ENCODE measurements around the gene MED29.
A peak's percentile ranks its signal among the peaks of the same experiment; 100 is the strongest.

- no peak for TF ChIP-seq NFE2L2 (IDR thresholded peaks at IDR 0.05; ENCODE audit: low read depth, low read length)
- TF ChIP-seq POLR2A (IDR thresholded peaks at IDR 0.05; ENCODE audit: low read depth, low read length), result peak; percentile 66
- TF ChIP-seq, protein P1, sequence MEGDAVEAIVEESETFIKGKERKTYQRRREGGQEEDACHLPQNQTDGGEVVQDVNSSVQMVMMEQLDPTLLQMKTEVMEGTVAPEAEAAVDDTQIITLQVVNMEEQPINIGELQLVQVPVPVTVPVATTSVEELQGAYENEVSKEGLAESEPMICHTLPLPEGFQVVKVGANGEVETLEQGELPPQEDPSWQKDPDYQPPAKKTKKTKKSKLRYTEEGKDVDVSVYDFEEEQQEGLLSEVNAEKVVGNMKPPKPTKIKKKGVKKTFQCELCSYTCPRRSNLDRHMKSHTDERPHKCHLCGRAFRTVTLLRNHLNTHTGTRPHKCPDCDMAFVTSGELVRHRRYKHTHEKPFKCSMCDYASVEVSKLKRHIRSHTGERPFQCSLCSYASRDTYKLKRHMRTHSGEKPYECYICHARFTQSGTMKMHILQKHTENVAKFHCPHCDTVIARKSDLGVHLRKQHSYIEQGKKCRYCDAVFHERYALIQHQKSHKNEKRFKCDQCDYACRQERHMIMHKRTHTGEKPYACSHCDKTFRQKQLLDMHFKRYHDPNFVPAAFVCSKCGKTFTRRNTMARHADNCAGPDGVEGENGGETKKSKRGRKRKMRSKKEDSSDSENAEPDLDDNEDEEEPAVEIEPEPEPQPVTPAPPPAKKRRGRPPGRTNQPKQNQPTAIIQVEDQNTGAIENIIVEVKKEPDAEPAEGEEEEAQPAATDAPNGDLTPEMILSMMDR (conservative IDR thresholded peaks at IDR 0.05; ENCODE audit: low read depth, low read length), result peak; percentile 96
- TF ChIP-seq MXI1 (IDR thresholded peaks at IDR 0.05; ENCODE audit: borderline replicate concordance, low read depth, low read length), result no peak
Measured at GRCh38 chr19:39397360-39398296, 6.5 kb downstream of the MED29 start.
